HG02852 (cell line): ENCODE data around the gene FOXA2.
A peak's percentile ranks its signal among the peaks of the same experiment; 100 is the strongest.

ENCODE experiments used
- ATAC-seq: cut with Tn5 transposase; IDR thresholded peaks from one replicate; pipeline ENCODE4 v1.9.1; 2021; ENCODE audit warnings: mild to moderate bottlenecking, moderate library complexity; ENCODE audit not compliant: unreplicated experiment

The FOXA2 gene

DNA sequence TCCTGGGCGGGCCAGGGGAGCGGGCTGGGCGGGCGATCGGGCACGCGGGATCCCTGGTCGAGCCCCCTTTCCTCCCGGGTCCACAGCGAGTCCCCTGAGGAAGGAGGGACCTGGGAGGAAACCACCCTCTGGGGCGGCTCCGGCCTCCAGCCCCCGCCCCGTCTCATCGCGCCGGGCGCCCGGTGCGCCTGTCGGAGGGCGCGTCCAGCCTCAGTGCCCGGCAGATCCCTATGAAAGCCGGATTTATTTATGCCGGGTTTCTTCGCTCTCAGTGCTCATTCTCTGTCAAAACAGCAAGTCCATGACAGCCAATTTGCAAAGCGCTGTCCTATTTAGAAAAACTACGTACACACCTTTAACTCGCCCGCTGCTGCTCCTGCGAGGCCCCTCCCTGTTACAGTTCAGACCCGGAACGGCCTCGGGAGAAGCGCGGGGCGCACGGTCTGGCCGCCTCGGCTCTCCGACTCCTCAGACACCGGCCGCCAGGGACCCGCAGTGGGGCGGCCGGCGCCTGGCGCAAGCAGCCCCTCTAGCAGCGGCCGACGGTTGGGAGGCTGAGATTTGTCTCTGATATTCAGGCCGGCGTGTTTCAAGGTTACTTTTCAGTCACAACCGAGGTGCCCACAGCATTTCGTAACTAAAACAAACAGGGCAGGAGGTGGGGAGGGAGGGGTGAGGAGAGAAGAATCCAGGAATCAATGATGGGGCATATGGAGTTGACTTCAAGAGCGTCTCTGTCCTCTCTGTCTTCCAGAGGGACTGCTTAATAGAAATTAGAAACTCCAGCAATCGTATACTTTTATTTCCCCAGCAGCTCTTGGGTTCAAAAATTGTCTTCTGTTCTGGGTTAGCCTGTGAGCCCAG, 782 bp upstream of the FOXA2 start:
- no peak for ATAC-seq

DNA sequence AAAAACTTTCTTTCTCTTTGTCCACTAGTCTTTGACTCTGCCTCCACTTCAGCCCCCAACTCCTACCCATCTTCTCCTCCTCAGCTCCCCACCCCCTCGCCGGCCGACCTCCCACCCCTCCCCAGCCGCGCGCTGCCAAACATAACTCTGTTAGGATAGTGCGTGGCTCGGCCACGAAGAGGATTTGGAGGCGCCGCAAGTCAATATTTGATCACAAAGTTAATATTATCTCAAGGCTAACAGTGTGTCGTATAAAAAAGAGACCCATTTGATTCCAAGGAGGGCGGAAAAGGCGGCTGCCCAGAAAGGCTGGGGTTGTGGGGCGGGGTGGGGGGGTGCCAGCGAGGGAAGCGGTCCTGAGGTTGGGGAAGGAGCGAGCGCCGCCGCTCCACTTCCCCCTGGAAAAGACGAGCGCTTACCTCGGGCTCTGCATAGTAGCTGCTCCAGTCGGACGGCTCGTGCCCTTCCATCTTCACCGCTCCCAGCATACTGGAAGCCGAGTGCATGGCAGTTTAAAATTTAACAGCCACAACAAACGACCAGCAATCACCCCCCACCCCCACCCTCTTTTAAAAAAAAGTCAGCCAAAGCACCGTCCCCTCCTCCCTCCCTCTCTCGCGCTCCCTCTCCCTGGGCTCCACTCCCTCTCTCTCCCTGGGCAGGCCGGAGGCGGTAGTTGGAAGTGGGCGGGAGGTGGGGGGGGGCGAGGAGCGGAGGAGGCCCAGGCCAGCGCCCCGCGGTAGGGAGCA, 425 bp downstream of the FOXA2 start:
- ATAC-seq, result no peak

DNA sequence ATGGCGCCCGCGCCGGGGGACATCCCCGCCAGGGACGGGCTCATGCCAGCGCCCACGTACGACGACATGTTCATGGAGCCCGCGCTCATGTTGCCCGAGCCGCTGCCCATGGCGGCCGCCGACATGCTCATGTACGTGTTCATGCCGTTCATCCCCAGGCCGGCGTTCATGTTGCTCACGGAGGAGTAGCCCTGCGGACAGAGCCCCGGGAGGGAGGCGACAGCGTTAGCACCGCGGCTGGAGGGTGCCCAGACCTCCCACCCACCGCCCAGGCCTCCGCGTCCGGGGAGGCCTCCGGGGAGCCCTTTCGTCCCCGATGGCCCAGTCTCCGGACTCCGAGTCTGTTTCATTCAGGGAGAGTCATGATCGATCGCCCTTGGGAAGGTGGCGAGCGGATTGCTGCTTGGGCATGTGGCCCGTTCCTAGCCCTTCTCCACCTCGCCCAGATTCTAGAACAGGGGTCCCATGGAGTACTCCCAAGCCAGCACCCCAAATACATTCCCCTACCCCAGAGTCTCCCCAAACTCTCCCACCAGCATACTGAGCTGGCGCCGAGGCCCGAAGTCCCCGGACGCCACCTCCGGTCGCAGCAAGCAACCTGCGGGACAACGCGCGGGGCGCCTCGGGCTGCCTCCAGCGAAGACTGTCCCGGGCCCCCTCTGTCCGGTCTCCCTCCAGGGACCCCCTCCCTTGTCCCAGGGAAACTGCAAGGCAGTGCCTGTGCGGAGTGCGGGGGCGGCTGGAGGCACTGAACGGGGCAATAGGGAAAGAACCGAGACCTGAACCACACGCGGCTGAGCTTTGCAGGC, 1.2 kb downstream of the FOXA2 start:
- no peak for ATAC-seq

DNA sequence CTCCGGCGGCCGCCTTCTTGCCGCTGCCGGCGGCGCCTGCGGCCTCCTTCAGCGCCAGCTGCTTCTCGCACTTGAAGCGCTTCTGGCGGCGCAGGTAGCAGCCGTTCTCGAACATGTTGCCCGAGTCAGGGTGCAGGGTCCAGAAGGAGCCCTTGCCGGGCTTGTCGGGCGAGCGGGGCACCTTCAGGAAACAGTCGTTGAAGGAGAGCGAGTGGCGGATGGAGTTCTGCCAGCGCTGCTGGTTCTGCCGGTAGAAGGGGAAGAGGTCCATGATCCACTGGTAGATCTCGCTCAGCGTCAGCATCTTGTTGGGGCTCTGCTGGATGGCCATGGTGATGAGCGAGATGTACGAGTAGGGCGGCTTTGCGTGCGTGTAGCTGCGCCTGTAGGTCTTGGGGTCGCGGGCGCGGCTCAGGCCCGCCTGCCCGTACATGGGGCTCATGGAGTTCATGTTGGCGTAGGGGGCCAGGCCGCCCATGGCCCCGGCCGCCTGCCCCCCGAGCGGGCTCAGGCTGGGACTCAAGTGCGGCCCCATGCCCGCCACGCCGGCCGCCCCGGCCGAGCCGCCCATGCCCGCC, 1.9 kb downstream of the FOXA2 start:
- no peak for ATAC-seq

DNA sequence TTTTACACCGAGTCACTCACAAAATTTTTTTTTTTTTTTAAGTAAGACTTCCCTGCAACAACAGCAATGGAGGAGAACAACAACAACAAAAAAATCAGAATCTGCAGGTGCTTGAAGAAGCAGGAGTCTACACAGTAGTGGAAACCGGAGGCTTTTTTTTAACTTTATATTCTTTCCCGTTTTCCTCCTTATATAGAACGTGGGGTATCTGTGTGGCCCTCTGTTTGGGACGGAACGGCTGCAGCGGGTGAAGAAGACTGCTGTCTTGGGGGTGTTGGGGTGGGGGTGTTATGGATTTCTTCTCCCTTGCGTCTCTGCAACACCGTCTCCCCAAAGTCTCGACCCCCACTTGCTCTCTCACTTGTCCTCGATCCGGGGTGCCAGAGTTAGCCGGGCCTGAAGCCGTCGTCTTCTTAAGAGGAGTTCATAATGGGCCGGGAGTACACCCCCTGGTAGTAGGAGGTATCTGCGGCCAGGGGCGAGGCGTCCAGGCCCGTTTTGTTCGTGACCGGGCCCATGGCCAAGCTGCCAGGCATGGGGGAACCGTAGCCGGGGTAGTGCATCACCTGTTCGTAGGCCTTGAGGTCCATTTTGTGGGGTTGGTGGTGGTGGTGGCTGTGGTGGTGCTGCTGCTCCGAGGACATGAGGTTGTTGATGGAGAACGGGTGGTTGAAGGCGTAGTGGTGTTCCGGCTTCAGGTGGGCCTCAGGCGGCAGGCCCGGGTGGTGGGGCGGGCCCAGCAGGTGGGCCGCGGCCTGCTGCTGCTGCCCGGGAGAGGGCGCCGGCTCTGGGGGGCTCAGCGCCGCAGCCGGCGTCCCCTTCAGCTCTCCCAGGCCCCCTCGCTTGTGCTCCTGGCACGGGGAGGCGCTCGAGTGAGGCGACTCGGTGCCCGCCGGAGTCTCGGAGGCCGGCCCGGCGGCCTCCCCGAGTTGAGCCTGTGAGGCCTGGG, 2.7 kb downstream of the FOXA2 start:
- no peak for ATAC-seq

DNA sequence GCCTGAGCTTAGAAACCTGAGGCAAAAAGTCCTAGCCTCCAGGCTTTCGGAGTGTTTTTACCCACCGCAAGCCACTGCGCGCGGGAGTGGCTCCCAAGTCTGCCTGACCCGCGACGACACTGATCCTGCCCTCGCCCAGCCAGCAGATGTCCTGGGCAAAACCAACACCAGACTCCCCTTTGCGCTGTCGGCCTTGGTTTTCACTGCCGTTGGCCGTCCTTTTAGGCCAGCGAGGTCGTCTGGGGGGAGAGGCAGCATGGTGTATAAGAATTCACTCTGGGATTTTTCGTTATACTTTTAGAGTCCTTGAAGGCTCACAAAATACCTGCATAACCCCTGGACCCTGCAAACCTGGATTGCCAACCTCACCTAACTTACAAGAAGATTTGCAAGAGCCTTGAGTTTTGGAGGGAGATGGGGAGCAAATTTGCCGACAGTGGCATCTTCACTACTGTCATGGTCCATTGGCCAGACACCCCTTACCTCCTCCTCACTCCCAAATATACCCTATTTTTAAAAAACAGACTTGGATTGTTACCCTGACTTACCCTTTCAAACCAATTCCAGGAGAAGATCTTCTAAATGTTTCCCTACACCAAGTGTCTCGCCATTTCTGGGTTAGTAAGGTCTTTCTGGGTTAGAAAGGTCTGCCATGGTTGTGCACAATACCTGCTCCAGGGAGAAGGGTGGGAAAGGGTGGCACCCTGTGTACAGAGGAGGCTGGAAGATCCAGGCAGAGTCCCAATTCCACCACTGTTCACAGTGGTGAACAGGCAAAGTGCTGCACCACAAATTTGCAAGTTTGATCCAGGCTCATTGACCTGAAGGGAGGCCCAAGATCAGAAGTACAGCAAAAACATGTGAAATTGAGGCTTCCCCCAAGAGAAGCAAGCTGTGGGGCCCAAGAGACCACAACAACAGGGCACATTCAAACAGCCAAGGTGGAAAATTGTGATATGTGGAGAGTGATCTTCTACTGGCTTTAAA, 4.4 kb downstream of the FOXA2 start:
- no peak for ATAC-seq

DNA sequence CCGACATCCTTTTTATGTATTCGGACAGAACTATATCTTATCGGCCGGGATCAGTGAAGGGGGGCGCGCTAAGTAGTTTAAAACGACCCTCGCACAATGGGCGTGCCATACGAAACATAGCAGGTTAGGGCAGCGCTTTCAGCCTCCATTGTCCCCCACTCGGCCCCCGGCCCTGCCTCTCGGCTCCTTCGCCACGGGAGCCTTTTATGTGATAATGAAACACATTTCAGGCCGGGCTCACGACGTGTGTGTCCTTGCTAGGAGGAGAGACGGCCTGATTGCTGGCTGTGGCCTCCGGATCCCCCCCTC, 5.3 kb downstream of the FOXA2 start:
- ATAC-seq, result no peak

DNA sequence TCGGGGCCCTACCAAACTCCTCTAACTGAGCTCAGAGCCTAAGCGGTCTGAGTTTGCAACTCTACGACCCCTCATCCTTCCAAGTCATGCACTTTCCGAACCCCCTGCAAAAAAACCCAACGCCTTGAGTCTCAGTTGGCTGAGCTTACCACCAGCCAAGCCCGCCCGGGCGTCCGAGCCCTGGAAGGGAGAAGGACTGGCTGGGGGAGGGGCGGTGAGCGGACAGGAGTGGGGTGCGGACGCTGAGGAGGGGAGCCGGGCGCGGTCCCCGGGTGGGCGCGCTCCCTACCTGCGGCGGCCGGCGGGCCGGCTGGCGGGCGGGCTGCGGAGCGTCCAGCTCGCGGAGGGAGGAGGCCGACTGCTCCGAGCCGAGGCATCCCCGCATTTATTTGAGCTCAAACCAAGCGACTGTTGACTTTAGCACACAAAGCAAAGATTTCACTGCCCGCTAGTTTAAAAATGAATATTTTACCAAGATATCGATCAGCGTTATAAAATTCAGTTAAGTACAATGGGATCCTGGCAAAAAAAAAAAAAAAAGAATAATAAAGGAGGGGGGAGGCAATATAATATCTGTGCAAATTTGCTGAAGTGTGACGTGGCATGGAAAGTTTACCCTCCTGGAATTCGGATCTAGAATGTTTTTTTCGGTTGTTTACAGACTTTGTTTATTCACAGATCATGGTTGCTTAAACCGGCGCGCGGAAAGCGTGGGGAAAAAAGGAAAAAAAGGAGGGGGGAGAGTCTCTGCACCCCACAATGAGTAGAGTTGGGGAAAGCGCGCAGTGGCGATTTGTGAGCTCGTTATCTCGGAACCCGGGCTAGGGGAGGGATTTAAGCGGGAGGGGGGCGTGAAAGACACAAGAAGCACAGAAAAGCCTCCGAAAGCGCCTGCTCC, 5.9 kb downstream of the FOXA2 start:
- ATAC-seq, result no peak

DNA sequence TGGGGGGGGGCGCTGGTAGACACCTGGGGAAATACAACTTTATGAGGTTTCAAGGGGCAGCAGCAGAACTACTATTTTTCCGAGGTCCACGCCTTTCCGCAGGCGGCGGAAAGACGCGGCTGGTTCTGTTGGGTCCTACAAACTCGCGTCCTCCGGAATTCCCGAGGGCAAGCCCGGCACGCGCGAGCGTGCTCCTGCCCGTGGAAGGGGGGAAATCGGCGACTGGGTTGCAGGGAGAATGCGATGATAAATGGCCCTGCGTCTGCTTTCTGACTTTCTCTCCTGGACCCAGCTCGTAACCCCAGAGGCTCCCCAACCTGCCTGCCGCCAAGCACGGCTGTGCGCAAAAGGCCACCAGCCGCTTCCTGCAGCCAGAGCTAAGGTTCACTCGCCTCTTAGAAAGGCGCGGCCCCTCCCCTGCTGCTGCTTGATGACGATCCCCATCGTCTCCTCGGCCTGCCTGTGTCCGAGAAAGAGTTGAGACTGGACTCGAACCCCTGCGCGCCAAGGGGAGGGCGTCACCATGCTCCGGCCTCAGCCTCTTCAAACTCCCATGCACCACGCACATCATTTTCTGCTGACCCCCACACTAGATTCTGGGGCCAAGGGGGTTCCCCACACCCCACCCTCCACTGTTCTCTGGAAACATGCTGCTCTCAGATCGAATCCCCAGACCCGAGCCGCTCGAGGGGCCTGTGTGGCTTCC, 6.7 kb downstream of the FOXA2 start:
- no peak for ATAC-seq

DNA sequence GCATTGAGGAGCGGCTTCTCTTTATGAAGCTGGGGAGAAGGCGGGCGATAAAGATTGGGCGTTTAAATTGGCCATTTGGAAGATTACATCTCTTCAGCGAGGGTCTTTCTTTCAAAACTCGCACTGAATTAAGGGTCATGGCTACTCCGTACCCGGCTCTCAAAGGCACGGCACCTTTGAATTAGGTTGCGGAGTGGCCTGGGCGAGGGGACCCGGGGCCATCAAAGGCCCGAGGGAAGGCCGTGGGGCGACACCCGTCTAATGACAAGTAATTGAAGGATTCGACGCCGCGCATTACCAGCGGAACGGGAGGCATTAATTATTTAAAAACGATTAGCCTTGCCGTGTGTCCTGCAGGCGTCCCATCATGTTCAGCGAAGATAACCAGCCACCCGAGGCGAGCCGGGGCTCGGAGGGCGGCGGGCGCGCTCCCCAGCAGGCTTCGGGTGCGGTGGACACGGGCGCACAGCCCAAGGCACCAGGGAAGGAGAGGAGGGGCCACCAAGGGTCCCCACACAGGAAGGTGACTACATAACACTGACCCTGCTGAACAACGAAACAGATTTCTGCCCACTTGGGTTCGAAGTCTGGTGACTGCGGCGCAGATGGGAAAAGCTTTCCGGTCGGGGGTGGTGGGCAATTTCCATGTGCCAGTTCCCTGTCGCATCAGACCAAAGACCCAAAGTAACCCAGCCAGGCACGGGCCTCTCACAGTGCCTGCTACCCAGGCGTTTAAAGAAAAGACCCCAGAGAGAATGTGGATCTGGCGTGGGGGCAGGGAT, 7.4 kb downstream of the FOXA2 start:
- no peak for ATAC-seq

DNA sequence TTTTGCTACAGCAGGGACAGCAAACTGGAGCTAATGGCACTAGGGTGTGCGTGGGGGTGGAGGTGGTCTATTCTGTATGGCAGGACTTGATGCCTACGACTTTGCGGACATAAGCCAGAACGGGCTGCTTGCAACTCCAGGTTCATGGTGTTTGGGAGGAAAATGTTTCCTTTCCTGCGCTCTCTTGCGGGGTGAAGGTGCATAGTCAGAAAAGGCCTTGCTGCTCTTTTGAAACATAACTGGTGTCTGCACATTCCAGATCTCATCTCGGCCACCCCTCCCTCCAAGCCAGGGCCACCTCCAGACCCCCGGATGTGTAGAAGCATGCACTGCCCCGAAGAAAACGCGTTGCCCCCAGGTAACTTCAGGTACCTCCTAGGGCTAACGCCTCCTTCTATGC, 8.1 kb downstream of the FOXA2 start:
- no peak for ATAC-seq

DNA sequence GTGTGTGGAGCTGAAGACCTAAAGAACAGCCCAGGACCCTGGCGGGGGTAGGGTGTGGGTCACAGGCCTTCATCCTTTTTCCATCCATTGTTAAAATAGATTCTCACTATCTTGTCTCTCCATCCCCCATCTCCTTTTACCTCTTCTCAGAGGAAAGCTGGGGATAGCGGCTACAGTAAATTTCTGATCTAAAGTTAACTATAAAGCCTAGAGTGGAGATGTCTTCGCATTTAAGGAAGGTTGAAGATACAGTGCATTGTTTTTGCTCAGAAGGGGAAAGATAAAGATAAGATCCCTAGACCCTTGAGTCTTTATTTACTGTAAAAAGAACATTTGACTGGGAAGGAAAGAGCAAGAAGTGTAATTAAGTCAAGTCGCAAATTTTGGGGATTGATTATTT, 8.6 kb downstream of the FOXA2 start:
- no peak for ATAC-seq

DNA sequence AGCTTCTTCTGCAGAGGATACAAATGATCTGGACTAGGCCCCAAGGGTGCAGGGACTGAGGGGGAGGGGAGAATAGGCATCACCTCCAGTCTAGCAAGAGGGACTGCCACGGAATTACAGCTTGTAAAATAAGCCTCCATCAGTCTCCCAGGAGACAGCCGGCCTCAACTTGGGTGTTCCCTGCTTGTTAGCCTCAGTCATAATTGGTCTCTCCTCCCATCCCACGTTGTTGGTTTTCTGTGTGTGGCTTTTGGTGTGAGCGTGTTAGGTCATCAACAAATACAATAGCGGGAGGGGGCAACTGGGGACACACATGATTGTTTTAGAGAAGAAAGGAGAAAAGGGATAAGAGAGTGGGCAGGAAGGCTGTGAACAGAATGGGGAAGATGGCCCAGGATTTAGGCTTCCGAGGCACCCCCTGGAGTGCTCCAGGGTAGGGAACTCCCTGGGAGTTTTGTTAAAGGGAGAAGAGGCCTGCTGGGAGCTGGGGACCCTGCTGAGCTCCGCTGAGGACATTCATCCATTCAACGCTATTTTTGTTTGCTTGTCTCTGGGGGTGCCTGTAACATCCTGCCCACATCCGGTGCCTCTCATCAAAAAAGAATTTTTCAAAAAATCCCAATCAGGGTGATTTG, 9.2 kb downstream of the FOXA2 start:
- ATAC-seq, result peak; percentile 46

DNA sequence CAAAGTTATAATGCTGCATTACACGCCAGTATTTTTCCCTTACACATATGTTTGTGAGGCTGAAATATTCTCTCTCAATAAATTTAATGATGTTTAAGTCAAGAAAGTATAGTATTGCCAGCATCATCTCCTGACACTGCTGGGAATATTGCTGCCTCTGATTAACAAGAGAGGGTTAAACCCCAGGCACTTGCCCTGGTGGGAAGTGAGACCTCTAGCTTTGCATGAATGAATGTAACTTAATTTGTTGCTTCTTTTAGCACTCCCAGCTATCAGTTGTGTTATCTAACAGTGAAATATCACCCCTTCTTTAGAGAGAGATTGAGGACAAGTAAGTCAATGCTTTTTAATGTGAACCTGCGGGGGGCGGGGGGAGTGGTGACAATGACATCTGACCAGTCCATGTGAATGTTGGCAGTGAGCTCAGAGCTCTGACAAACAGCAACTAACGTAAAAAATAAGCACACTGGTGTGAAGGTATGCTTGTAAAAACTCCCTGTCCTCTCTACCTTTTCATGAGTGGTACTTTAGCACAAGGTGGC, 9.8 kb downstream of the FOXA2 start:
- ATAC-seq, result no peak

DNA sequence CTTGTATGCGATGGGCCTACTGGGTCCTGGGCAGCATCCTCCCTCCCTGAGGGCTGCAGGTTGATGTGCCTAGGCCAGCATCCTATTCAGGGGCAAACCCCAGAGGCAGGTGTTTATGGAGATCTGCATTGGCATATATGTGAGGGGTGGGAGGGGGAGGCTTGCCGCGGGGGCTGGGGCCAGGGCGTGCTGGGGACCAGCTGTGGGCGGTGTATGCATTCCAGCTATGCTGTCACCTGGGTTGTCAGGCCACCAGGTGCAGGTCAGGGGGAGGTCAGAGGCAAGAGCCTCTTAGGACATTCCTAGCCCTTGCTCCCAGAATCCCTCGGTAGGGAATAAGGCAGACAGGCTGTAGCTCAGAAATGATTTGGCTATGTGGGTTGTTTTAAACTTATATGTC, 11.9 kb downstream of the FOXA2 start:
- no peak for ATAC-seq

DNA sequence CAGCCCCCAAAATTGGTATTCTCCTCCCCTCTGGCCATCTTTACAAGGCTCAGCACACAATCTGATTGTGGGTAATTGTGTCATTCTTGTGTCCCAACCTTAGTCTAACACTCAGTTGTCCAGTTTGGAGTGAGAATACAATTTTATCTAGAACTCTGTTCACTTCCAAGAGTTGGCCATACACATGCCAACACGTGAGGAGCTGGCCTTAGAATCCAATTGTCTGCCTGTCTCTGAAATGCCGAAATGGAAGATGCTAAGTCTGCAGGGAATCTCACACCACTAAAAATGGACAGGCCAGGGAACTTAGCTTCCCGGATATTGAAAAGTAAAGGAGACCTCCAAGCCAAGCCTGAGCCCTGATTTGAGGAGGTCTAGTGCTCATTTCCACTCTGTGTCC, 12.3 kb downstream of the FOXA2 start:
- ATAC-seq, result no peak
